ENCODE results near the gene CKMT2. TPM values are rescaled to one million over a fixed set of nuclear protein-coding genes. Genes with fewer than 3 reads are reported as not detected.
A peak's percentile ranks its signal among the peaks of the same experiment; 100 is the strongest.
"Not testable (repeated sequence)": the region's sequence is repeated elsewhere in the genome, so short reads cannot be mapped to it uniquely, and the experiment has no call there.

The CKMT2 gene
- total RNA-seq, 1 donor from 2014 or later: 3.0 TPM

- TF ChIP-seq, protein P1, sequence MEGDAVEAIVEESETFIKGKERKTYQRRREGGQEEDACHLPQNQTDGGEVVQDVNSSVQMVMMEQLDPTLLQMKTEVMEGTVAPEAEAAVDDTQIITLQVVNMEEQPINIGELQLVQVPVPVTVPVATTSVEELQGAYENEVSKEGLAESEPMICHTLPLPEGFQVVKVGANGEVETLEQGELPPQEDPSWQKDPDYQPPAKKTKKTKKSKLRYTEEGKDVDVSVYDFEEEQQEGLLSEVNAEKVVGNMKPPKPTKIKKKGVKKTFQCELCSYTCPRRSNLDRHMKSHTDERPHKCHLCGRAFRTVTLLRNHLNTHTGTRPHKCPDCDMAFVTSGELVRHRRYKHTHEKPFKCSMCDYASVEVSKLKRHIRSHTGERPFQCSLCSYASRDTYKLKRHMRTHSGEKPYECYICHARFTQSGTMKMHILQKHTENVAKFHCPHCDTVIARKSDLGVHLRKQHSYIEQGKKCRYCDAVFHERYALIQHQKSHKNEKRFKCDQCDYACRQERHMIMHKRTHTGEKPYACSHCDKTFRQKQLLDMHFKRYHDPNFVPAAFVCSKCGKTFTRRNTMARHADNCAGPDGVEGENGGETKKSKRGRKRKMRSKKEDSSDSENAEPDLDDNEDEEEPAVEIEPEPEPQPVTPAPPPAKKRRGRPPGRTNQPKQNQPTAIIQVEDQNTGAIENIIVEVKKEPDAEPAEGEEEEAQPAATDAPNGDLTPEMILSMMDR (IDR thresholded peaks at IDR 0.05): no peak
- ATAC-seq (no peak), DNase-seq (no peak)
- intact Hi-C loops (cut with DNase I): no loop called here
- Histone ChIP-seq H3K36me3 (no peaks in the 10 kb centered on the region), H3K4me1 (no peaks in the 10 kb centered on the region), H3K4me3 (no peak overlapping the region), H3K9me3 (no peaks in the 10 kb centered on the region), H3K27me3 (no peaks in the 10 kb centered on the region), H3K27ac (no peak overlapping the region)
Observed at GRCh38 chr5:81265101-81265500, 32.0 kb downstream of the CKMT2 start.

DNA sequence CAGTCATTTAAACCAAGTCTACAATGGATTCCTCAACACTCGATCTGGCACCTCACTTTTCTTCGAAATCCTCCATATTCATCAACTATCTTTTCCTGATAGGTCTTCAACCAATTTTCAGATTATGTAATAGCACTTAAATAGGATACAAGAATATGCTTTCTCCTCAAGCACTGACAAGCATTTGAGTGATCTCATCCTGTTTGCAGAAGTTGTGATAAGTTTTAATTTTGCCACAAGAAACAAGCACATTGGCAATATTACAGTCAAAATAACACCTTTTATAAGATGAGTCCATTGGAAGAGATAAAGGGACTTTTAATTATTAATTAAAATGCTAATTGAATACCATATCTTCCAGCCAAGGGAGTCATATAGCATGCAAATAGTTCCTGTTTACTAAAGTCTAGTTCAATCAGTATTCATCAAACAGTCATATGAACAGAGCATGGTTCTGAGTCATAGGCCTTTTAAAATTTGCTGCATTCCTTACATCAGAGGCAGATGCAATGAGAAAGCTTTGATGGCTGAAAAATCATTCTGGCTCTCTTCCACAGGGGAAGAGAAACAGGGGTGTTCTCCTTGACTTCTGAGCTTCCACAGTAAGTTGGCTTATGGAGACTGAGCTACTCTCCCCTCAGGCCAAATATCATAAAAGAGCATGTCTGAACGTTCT is 35.5 kb downstream of the CKMT2 start:
- Histone ChIP-seq H3K27me3 (no peaks in the 10 kb centered on the region), H3K4me1 (no peaks in the 10 kb centered on the region), H3K27ac (no peak overlapping the region), H3K4me3 (no peak overlapping the region), H3K9me3 (no peaks in the 10 kb centered on the region), H3K36me3 (no peaks in the 10 kb centered on the region)
- ATAC-seq (peak; percentile 39), DNase-seq (no peak)
- TF ChIP-seq, protein P1 (IDR thresholded peaks at IDR 0.05): no peak
- intact Hi-C loops (cut with DNase I): no loop called here

DNA sequence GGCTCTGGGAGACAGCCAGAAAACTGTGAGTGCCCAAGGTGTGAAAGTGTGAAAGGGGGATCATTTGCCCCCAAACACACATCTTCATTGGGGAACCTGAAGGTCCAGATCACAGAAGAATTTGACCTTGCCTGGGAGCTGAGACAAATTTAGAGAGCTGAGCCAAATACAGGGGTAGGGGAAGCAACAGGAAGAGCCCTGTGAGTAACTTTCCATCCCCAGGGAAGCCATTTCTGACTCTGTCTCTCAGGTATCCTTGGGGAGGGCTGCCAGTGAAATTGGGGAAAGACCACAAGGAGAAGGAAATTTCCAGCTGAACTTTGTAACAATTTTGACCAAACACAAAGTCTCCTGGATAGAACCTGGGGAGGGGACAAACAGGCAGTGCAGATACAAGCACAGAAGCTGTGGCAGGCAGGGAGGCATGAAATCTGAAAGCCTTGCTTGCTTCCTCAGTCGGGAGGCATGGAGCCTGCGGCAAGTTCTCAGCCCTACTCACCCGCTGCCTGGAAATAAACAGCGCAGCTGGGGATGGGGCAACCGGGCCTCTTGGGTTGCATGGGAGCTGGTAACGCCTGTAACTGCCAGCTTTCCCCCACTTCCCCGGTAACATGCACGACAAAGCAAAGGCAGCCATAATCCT is 36.8 kb downstream of the CKMT2 start:
- no peaks in the 10 kb centered on the region for H3K36me3 ChIP-seq
- no peak overlapping the region for H3K27ac ChIP-seq
- DNase-seq (no peak), ATAC-seq (no peak)
- no peaks in the 10 kb centered on the region for H3K9me3 ChIP-seq
- H3K4me3 ChIP-seq: no peak overlapping the region
- H3K27me3 ChIP-seq: no peaks in the 10 kb centered on the region
- intact Hi-C loops (cut with DNase I): no loop called here
- no peaks in the 10 kb centered on the region for H3K4me1 ChIP-seq
- TF ChIP-seq, protein P1 (IDR thresholded peaks at IDR 0.05): no peak

GRCh38 chr5:81270394-81271027 is 37.4 kb downstream of the CKMT2 start:
- H3K4me1 ChIP-seq; H3K27ac ChIP-seq; H3K36me3 ChIP-seq; H3K27me3 ChIP-seq; ATAC-seq; DNase-seq; H3K9me3 ChIP-seq; intact Hi-C loops (cut with DNase I); H3K4me3 ChIP-seq: not testable (repeated sequence)

GRCh38 chr5:81283976-81284375 is 50.9 kb downstream of the CKMT2 start:
- intact Hi-C loops (cut with DNase I): no loop called here
- TF ChIP-seq, protein P1 (IDR thresholded peaks at IDR 0.05): no peak
- H3K27me3 ChIP-seq: no peaks in the 10 kb centered on the region
- no peaks in the 10 kb centered on the region for H3K4me1 ChIP-seq
- H3K9me3 ChIP-seq: no peaks in the 10 kb centered on the region
- peak; percentile 36 for ATAC-seq
- H3K4me3 ChIP-seq: no peak overlapping the region
- H3K36me3 ChIP-seq: no peaks in the 10 kb centered on the region
- no peak for DNase-seq
- no peak overlapping the region for H3K27ac ChIP-seq

GRCh38 chr5:81286059-81286617 is 53.0 kb downstream of the CKMT2 start:
- H3K27ac ChIP-seq: no peak overlapping the region
- H3K27me3 ChIP-seq: no peaks in the 10 kb centered on the region
- no peaks in the 10 kb centered on the region for H3K4me1 ChIP-seq
- TF ChIP-seq, protein P1 (IDR thresholded peaks at IDR 0.05): no peak
- H3K36me3 ChIP-seq: no peaks in the 10 kb centered on the region
- ATAC-seq: no peak
- intact Hi-C loops (cut with DNase I): no loop called here
- DNase-seq: no peak
- H3K4me3 ChIP-seq: no peak overlapping the region
- H3K9me3 ChIP-seq: no peaks in the 10 kb centered on the region
